ENCODE results near the gene KHDRBS2.

DNA sequence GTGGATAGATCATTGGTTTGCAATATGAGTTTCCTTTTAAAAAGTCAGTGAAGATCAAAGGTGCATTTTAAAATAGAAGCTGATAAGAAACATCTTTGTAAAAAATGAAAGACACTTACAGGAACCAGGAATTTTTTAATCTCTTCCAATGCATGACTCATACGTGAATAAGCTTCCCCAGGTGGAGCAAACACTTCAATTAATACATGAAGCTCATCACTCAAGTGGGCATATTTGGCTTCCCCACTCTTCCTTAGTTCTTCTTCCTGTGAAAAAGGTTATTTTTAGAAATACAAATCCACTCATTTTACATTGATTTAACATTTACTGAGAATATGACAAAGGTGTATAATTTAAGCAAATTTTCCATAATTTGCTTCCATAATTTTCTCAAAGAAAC lies 308.1 kb downstream of the KHDRBS2 start:
- TF ChIP-seq POLR2A (IDR thresholded peaks at IDR 0.05): no peak
- no peak for TF ChIP-seq CTCF (IDR thresholded peaks at IDR 0.05)
- no peak for TF ChIP-seq POLR2AphosphoS5 (IDR thresholded peaks at IDR 0.05)

Data from breast epithelium (tissue), 3 donors.